IMR-90 (cell line): ENCODE results near the gene PNPLA2. TPM values are rescaled to one million over a fixed set of nuclear protein-coding genes. Genes with fewer than 3 reads are reported as not detected.

ENCODE experiments used
- ATAC-seq: fragments of 200-7000 bp; cut with Tn5 transposase; 2 replicates; pipeline ENCODE4 v1.9.1; 2020; ENCODE audit warnings: low read depth, mild to moderate bottlenecking, moderate library complexity
- BruUV-seq: library from RNA; stranded (reverse); fragments of 400-500 nt; replicated peaks from 2 replicates; lab custom pipeline; 2021; lab: Mats Ljungman, UMichigan
- CTCF ChIA-PET: fragments of 300-600 bp; formaldehyde crosslinking; extraction: SDS; loops from one replicate; lab custom pipeline; 2021; ENCODE audit warnings: antibody characterized with exemption; lab: Yijun Ruan, JAX
- POLR2A ChIA-PET: fragments of 300-600 bp; sonication (Branson Sonifier 250); formaldehyde crosslinking; loops from one replicate; lab custom pipeline; 2022; ENCODE audit warnings: antibody characterized with exemption; ENCODE audit not compliant: unreplicated experiment; lab: Charles Lee
- DNase-seq: peaks from one replicate; pipeline ENCODE4 v3.0.0; 2013
- H2AFZ ChIP-seq: replicated peaks from 2 replicates; pipeline ENCODE3; 2013; ENCODE audit warnings: low read length, mild to moderate bottlenecking; ENCODE audit not compliant: poor library complexity
- H2AK5ac ChIP-seq: 2 replicates; pipeline ENCODE4 v1.6.1; 2013; ENCODE audit warnings: low read depth, low read length, inconsistent platforms
- H2AK9ac ChIP-seq: replicated peaks from 2 replicates; pipeline ENCODE3; 2013; ENCODE audit warnings: mild to moderate bottlenecking, low read depth, low read length, moderate library complexity; ENCODE audit not compliant: poor library complexity
- H2BK120ac ChIP-seq: 2 replicates; pipeline ENCODE4 v1.6.1; 2013; ENCODE audit warnings: low read depth, low read length, inconsistent platforms
- H2BK15ac ChIP-seq: 3 replicates; pipeline ENCODE4 v1.6.1; 2013; ENCODE audit warnings: low read depth, low read length, inconsistent platforms
- H2BK20ac ChIP-seq: 2 replicates; pipeline ENCODE4 v1.6.1; 2013; ENCODE audit warnings: low read depth, mild to moderate bottlenecking, inconsistent platforms, low read length, moderate library complexity
- H2BK5ac ChIP-seq: 2 replicates; pipeline ENCODE4 v1.6.1; 2013; ENCODE audit warnings: mild to moderate bottlenecking, low read depth, low read length, inconsistent platforms; ENCODE audit not compliant: poor library complexity, severe bottlenecking
- H3K14ac ChIP-seq: replicated peaks from 2 replicates; pipeline ENCODE4 v1.6.1; 2013; ENCODE audit warnings: low read depth, low read length, inconsistent platforms
- H3K18ac ChIP-seq: 2 replicates; pipeline ENCODE4 v1.6.1; 2013; ENCODE audit warnings: low read depth, low read length, control low read depth
- H3K23ac ChIP-seq: 2 replicates; pipeline ENCODE4 v1.6.1; 2013; ENCODE audit warnings: low read depth, low read length, inconsistent platforms
- H3K27ac ChIP-seq: 2 replicates; pipeline ENCODE4 v1.5.1; 2013; ENCODE audit warnings: mild to moderate bottlenecking, control low read depth, low read length; ENCODE audit not compliant: insufficient read depth
- H3K27me3 ChIP-seq: 2 replicates; pipeline ENCODE4 v1.6.1; 2013; ENCODE audit warnings: low read length; ENCODE audit not compliant: control insufficient read depth, insufficient read depth
- H3K36me3 ChIP-seq: 2 replicates; pipeline ENCODE4 v1.6.1; 2013; ENCODE audit warnings: low read length, mixed read lengths; ENCODE audit not compliant: control insufficient read depth, insufficient read depth
- H3K4ac ChIP-seq: 2 replicates; pipeline ENCODE4 v1.6.1; 2013; ENCODE audit warnings: low read depth, low read length, inconsistent platforms
- H3K4me1 ChIP-seq: 2 replicates; pipeline ENCODE4 v1.6.1; 2013; ENCODE audit warnings: low read length, mixed read lengths; ENCODE audit not compliant: control insufficient read depth, insufficient read depth
- H3K4me2 ChIP-seq: 2 replicates; pipeline ENCODE4 v1.6.1; 2013; ENCODE audit warnings: low read depth, mild to moderate bottlenecking, control low read depth, low read length, moderate library complexity
- H3K4me3 ChIP-seq: 2 replicates; pipeline ENCODE4 v1.5.1; 2013; ENCODE audit warnings: low read depth, mild to moderate bottlenecking, control low read depth, low read length, moderate library complexity; ENCODE audit not compliant: insufficient read depth
- H3K56ac ChIP-seq: 2 replicates; pipeline ENCODE4 v1.6.1; 2013; ENCODE audit warnings: low read length, inconsistent platforms; ENCODE audit not compliant: insufficient read depth; ENCODE audit errors: extremely low read depth
- H3K79me1 ChIP-seq, 2 experiments: 2 replicates each; pipeline ENCODE4 v1.6.1; 2013; ENCODE audit warnings: low read length in 2 of 2, inconsistent platforms in 1 of 2, low read depth in 1 of 2
- H3K9ac ChIP-seq: 2 replicates; pipeline ENCODE4 v1.6.1; 2013; ENCODE audit warnings: low read depth, low read length, control low read depth
- H3K9me1 ChIP-seq: 2 replicates; pipeline ENCODE4 v1.6.1; 2013; ENCODE audit warnings: low read length, inconsistent platforms; ENCODE audit not compliant: insufficient read depth
- H3K9me3 ChIP-seq: 2 replicates; pipeline ENCODE4 v1.6.1; 2013; ENCODE audit warnings: low read length; ENCODE audit not compliant: control insufficient read depth, insufficient read depth
- H4K20me1 ChIP-seq: 2 replicates; pipeline ENCODE4 v1.6.1; 2013; ENCODE audit warnings: low read length, inconsistent platforms; ENCODE audit not compliant: insufficient read depth
- H4K5ac ChIP-seq: 2 replicates; pipeline ENCODE4 v1.6.1; 2013; ENCODE audit warnings: mild to moderate bottlenecking, low read depth, low read length, control low read depth
- H4K8ac ChIP-seq, 2 experiments: 2 replicates each; pipeline ENCODE4 v1.6.1; 2013; ENCODE audit warnings: low read depth in 2 of 2, low read length in 2 of 2, control low read depth in 1 of 2, inconsistent platforms in 1 of 2
- H4K91ac ChIP-seq: 2 replicates; pipeline ENCODE4 v1.6.1; 2013; ENCODE audit warnings: low read depth, low read length, inconsistent platforms; ENCODE audit not compliant: insufficient read depth
- BHLHE40 ChIP-seq: fragments of 150-350 bp; IDR thresholded peaks from 2 replicates; pipeline ENCODE4 v1.6.1; 2016; ENCODE audit warnings: mild to moderate bottlenecking, low read depth, low read length
- CEBPB ChIP-seq: IDR thresholded peaks from 2 replicates; pipeline ENCODE4 v1.6.1; 2012; ENCODE audit warnings: low read depth, low read length, improper control_type of control experiment
- ELK1 ChIP-seq: fragments of 150-350 bp; IDR thresholded peaks from 2 replicates; pipeline ENCODE4 v1.6.1; 2016; ENCODE audit warnings: low read depth, mild to moderate bottlenecking, low read length, moderate library complexity, borderline replicate concordance
- MAFK ChIP-seq: IDR thresholded peaks from 2 replicates; pipeline ENCODE4 v1.6.1; 2012; ENCODE audit warnings: low read depth, low read length, improper control_type of control experiment
- MAZ ChIP-seq: IDR thresholded peaks from 2 replicates; pipeline ENCODE4 v1.6.1; 2012; ENCODE audit warnings: low read depth, mild to moderate bottlenecking, low read length, improper control_type of control experiment, moderate library complexity, borderline replicate concordance
- NFE2L2 ChIP-seq: fragments of 150-350 bp; IDR thresholded peaks from 2 replicates; pipeline ENCODE4 v1.6.1; 2016; ENCODE audit warnings: low read depth, mild to moderate bottlenecking, low read length
- POLR2A ChIP-seq: IDR thresholded peaks from 2 replicates; pipeline ENCODE4 v1.6.1; 2012; ENCODE audit warnings: mild to moderate bottlenecking, low read depth, low read length
- RAD21 ChIP-seq: IDR thresholded peaks from 2 replicates; pipeline ENCODE4 v1.6.1; 2012; ENCODE audit warnings: low read length, improper control_type of control experiment
- RCOR1 ChIP-seq: IDR thresholded peaks from 2 replicates; pipeline ENCODE4 v1.6.1; 2012; ENCODE audit warnings: mild to moderate bottlenecking, low read length, improper control_type of control experiment; ENCODE audit not compliant: insufficient replicate concordance
- RFX5 ChIP-seq: IDR thresholded peaks from 2 replicates; pipeline ENCODE4 v1.8.0; 2012; ENCODE audit warnings: low read depth, mild to moderate bottlenecking, low read length, moderate library complexity
- SMC3 ChIP-seq: fragments of 150-350 bp; IDR thresholded peaks from 2 replicates; pipeline ENCODE4 v1.6.1; 2016; ENCODE audit warnings: low read depth, mild to moderate bottlenecking, antibody characterized with exemption, low read length, moderate library complexity
- WGBS, 2 experiments: methylation state at CpG; one replicate each; pipeline versions ENCODE4 v1.1.5 to v1.1.7; 2013; ENCODE audit warnings: missing lambda C conversion rate in 2 of 2; ENCODE audit not compliant: insufficient read length in 1 of 2; ENCODE audit errors: extremely low coverage in 2 of 2; 5-methylcytosine and 5-hydroxymethylcytosine counted together
- dilution Hi-C: fragments of 300-500 bp; cut with HindIII; formaldehyde crosslinking; loops from one replicate; pipeline ENCODE4 v1.14.3; 2018; ENCODE audit warnings: low sequenced_read_pairs; ENCODE audit not compliant: unreplicated experiment
- in situ Hi-C: fragments of 300-500 bp; cut with MboI; formaldehyde crosslinking; loops from 3 replicates; pipeline ENCODE4 v1.14.3; 2019; ENCODE audit warnings: low sequenced_read_pairs, inconsistent platforms, mixed read lengths
- intact Hi-C: fragments of 100-400 bp; cut with micrococcal nuclease; formaldehyde crosslinking; loops from 2 replicates; pipeline ENCODE4 v1.10.0; 2022
- polyA plus RNA-seq, 3 experiments: library from polyadenylated mRNA; depleted of rRNA; stranded (reverse); fragments of >200 nt; gene quantifications; 2 replicates each; pipeline ENCODE4 v1.2.3, GENCODE V29; 2012; ENCODE audit warnings: low replicate concordance in 1 of 3
- total RNA-seq: library from RNA; depleted of rRNA; stranded (reverse); fragments of >200 nt; gene quantifications from 2 replicates; pipeline ENCODE4 v1.2.3, GENCODE V29; 2012

PNPLA2 gene
- total and polyA plus RNA-seq, 2 of the 4 experiments (the other 2 are of a cell fraction): 7.0 to 94.3 TPM

DNA sequence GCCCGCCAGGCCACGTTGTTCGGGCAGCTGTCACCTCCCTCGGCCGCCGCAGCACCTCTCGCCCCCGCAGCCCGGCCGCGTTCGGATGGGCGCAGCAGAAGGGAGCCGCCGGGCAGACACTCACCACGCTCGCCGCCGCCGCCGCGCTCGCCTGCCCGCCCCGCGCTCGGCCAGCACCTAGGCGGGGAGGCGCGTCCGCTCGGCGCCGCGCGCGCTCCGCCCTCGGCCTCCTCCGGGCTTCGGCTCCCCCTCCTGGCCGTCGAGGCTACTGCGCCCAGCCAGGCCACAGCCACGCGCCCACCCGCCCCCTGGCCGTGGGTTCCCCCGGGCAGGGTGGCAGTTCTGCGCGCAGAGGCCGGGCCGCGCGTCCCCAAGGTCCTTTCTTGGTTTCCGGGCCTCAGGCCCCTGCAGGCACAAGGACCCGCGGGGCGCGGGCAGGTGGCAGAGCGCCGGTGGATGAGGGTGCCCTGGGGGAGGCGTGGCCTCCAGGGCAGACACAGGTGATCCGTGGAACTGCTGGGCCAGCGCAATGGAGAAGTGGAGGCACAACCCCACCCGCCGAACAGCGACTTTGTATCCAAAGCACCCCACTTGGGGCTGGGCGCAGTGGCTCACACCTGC lies 20.5 kb upstream of the PNPLA2 start, which contains the start of gene SLC25A22 (continued):
- peak; percentile 86 for TF ChIP-seq MAZ
- TF ChIP-seq CEBPB: no peak

DNA sequence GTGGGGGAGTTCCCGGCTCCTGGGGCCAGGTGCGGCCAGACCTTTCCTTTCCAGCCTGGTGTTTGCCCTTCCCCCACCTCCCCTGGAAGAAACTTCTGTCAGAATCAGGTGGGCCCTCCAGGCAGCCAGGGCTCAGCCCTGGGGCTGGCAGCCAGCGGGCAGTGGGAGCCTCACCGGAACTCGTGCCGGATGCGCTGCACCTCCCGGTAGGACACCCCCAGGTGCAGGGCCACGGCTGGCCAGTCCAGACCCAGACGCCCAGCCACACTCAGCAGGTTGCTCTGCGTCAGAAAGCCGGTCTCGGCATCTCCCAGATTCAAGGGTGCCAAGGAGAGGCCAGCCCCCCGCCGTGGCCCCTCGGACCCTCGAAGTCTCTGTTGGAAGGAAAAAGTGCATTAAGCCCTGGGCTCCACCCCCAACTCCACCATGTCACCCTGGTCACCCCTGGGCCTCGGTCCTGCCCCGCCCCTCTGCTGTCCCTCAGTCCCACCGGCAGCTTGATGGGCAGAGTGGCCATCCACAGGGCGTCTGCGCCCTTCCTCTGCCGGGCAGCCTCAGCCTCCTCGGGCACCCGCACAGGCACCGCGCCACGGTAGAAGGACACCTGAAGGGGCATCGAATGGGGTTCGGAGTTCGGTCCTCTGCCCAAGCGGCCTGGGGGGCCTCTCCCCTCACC lies 18.9 kb upstream of the PNPLA2 start:
- ATAC-seq (no peak), DNase-seq (no peak)
- Histone ChIP-seq H4K20me1 (peaks cover 18% of the 10 kb centered on the region), H2BK120ac (no peak overlapping the region), H4K5ac (no peak overlapping the region), H3K4me2 (no peak overlapping the region), H3K9ac (no peak overlapping the region), H3K18ac (no peak overlapping the region), H4K91ac (no peak overlapping the region), H2AK5ac (no peak overlapping the region), H2BK5ac (no peak overlapping the region), H3K79me1 (peaks cover 2 to 40% of the 10 kb centered on the region in 2 experiments; a peak in 3 of 4 replicates), H2AFZ (peak overlapping the region; percentile 6), H3K14ac (no peak overlapping the region), H3K23ac (no peak overlapping the region), H3K9me3 (no peaks in the 10 kb centered on the region), H3K4me1 (peaks cover 26% of the 10 kb centered on the region), H2BK15ac (no peak overlapping the region), H3K36me3 (peaks cover 27% of the 10 kb centered on the region), H2BK20ac (no peak overlapping the region), H3K4me3 (no peak overlapping the region), H3K56ac (no peak overlapping the region), H4K8ac (no peak overlapping the region), H3K27ac (no peak overlapping the region), H3K27me3 (no peaks in the 10 kb centered on the region), H3K9me1 (peaks cover 4% of the 10 kb centered on the region; the same call in 1 of the 2 replicates), H3K4ac (no peak overlapping the region), H2AK9ac (peak overlapping the region; percentile 28)
- CTCF ChIA-PET: no interaction called here
- dilution Hi-C loops: no loop called here
- TF ChIP-seq SMC3 (no peak), RFX5 (no peak), BHLHE40 (no peak), ELK1 (no peak), NFE2L2 (no peak), RAD21 (no peak), MAZ (no peak), POLR2A (no peak), RCOR1 (no peak), MAFK (no peak)
- POLR2A ChIA-PET: no interaction called here
- intact Hi-C loops: no loop called here
- in situ Hi-C loops: no loop called here
- 93% methylated on average over 18 of the region's 32 CpGs; no CpG with 5 or more reads in 1 of the 2 experiments for WGBS, 2 experiments
- no TSS peak for BruUV-seq
